ENCODE data around the gene WDR59. TPM values are rescaled to one million over a fixed set of nuclear protein-coding genes. Genes with fewer than 3 reads are reported as not detected.

WDR59 gene
- total RNA-seq, 2 donors from 2014 or later: 12.5 to 18.0 TPM

GRCh38 chr16:74982256-74982655 is 2.7 kb downstream of the WDR59 start:
- no peak for DNase-seq (ENCODE audit: low spot score)
- no peaks in the 10 kb centered on the region for H3K9me3 ChIP-seq
- TF ChIP-seq, protein P1, sequence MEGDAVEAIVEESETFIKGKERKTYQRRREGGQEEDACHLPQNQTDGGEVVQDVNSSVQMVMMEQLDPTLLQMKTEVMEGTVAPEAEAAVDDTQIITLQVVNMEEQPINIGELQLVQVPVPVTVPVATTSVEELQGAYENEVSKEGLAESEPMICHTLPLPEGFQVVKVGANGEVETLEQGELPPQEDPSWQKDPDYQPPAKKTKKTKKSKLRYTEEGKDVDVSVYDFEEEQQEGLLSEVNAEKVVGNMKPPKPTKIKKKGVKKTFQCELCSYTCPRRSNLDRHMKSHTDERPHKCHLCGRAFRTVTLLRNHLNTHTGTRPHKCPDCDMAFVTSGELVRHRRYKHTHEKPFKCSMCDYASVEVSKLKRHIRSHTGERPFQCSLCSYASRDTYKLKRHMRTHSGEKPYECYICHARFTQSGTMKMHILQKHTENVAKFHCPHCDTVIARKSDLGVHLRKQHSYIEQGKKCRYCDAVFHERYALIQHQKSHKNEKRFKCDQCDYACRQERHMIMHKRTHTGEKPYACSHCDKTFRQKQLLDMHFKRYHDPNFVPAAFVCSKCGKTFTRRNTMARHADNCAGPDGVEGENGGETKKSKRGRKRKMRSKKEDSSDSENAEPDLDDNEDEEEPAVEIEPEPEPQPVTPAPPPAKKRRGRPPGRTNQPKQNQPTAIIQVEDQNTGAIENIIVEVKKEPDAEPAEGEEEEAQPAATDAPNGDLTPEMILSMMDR (IDR thresholded peaks at IDR 0.05): no peak
- no peak overlapping the region for H3K4me3 ChIP-seq
- H3K4me1 ChIP-seq: peaks cover 0 to 9% of the 10 kb centered on the region in 2 donors
- no peaks in the 10 kb centered on the region for H3K36me3 ChIP-seq
- H3K27me3 ChIP-seq: no peaks in the 10 kb centered on the region
- H3K27ac ChIP-seq: no peak overlapping the region

GRCh38 chr16:74975591-74975990 is 9.3 kb downstream of the WDR59 start:
- Histone ChIP-seq H3K9me3 (no peaks in the 10 kb centered on the region), H3K27ac (no peak overlapping the region), H3K4me3 (no peak overlapping the region), H3K36me3 (peaks cover 4% of the 10 kb centered on the region), H3K4me1 (no peaks in the 10 kb centered on the region), H3K27me3 (no peaks in the 10 kb centered on the region)
- TF ChIP-seq, protein P1 (IDR thresholded peaks at IDR 0.05): no peak
- no peak for DNase-seq (ENCODE audit: low spot score)

DNA sequence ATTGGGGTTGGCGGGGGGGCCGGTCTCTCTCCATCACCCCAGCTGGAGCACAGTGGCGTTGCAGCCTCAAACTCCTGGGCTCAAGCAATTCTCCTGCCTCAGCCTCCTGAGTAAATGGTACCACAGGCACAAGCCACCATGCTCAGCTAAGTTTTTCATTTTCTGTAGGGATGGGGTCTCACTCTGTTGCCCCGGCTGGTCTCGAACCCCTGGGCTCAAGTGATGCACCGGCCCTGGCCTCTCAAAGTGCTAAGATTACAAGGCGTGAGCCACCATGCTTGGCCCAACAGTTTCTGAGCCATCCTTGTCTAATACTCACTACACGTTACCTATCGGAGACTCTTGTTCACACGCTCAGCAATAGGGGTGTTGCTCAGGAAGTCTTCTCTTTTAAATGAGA is 11.6 kb downstream of the WDR59 start:
- TF ChIP-seq, protein P1 (IDR thresholded peaks at IDR 0.05): no peak
- H3K27me3 ChIP-seq: no peaks in the 10 kb centered on the region
- no peak overlapping the region for H3K27ac ChIP-seq
- H3K36me3 ChIP-seq: peaks cover 4% of the 10 kb centered on the region
- H3K4me1 ChIP-seq: no peaks in the 10 kb centered on the region
- no peaks in the 10 kb centered on the region for H3K9me3 ChIP-seq
- H3K4me3 ChIP-seq: no peak overlapping the region
- no peak for DNase-seq (ENCODE audit: low spot score)

DNA sequence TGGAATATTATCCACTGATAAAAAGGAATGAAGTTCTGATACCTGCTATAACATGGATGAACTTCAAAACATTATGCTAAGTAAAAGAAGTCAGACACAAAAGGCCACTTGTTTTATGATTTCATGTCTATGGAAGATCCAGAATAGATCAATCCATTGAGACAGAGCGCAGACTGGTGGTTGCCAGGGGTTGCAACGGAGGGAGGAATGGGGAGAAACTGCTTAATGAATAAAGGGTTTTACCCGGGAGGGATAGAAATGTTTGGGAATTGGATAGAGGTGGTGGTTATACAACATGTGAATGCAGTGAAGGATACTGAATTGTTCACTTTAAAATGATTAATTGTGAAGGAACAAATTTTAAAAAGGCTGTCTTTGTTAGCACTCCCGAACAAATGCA is 30.2 kb downstream of the WDR59 start:
- Histone ChIP-seq H3K4me1 (no peaks in the 10 kb centered on the region), H3K27me3 (no peaks in the 10 kb centered on the region), H3K4me3 (no peak overlapping the region), H3K9me3 (no peaks in the 10 kb centered on the region), H3K27ac (no peak overlapping the region), H3K36me3 (peaks cover 35% of the 10 kb centered on the region)
- TF ChIP-seq, protein P1 (IDR thresholded peaks at IDR 0.05): no peak
- DNase-seq (ENCODE audit: low spot score): no peak

DNA sequence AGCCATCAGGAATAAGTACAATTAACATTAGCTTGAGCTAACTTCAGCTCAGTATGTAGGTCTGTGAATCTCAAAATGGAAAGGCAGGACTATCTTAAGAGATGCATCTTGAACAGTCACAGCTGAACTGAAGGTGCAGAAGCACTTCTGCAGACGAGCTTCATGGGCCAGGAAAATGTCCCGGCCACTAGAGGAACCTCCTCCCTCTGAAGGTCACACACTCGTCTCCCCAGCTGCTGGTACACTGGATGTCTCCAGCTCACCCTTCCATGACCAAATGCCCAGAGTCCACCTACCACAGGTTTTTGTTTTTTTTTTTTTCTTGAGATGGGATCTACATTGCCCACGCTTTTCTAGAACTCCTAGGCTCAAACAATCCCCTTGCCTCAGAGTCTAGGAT is 33.2 kb downstream of the WDR59 start:
- no peak overlapping the region for H3K4me3 ChIP-seq
- no peaks in the 10 kb centered on the region for H3K4me1 ChIP-seq
- H3K27ac ChIP-seq: no peak overlapping the region
- no peak for DNase-seq (ENCODE audit: low spot score)
- no peaks in the 10 kb centered on the region for H3K27me3 ChIP-seq
- H3K36me3 ChIP-seq: peaks cover 64% of the 10 kb centered on the region
- TF ChIP-seq, protein P1 (IDR thresholded peaks at IDR 0.05): no peak
- no peaks in the 10 kb centered on the region for H3K9me3 ChIP-seq

DNA sequence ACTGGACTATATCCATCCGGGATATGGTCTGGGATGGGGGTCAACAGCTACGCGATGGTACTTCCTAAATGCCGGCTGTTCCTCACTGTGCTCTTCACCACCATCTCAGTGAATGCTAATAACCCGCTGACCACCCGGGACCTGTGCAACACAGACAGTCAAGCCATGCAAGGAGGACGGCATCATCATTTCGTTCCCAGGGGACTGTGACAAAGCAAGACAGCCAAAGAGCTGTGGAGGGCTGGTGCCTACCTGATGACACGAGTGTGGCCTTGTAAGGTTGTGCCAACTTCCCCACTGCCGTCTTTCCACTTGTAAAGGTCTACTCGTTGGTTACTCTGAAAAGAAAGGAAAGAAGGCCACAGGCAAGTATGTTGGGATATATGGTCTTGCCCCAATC is 33.7 kb downstream of the WDR59 start:
- H3K36me3 ChIP-seq: peaks cover 64% of the 10 kb centered on the region
- no peak for DNase-seq (ENCODE audit: low spot score)
- TF ChIP-seq, protein P1 (IDR thresholded peaks at IDR 0.05): no peak

More for the DNA sequence above, 33.7 kb downstream of the WDR59 start:
- H3K9me3 ChIP-seq: no peaks in the 10 kb centered on the region
- H3K27me3 ChIP-seq: no peaks in the 10 kb centered on the region
- no peaks in the 10 kb centered on the region for H3K4me1 ChIP-seq
- H3K27ac ChIP-seq: no peak overlapping the region
- H3K4me3 ChIP-seq: no peak overlapping the region

Data from right atrium auricular region (tissue), 2 donors.